HEK293 (cell line): ENCODE measurements around the gene IL1RL2.

Experiments
- ZFP41 ChIP-seq: fragments of 450-650 bp; formaldehyde crosslinking; IDR thresholded peaks from 2 replicates; pipeline ENCODE4 v1.5.1; 2016; ENCODE audit warnings: missing biosample characterization, missing genetic modification characterization, borderline replicate concordance
- ZNF10 ChIP-seq: fragments of 450-650 bp; formaldehyde crosslinking; IDR thresholded peaks from 2 replicates; pipeline ENCODE4 v1.5.1; 2017; ENCODE audit warnings: missing biosample characterization, missing genetic modification characterization
- ZNF280C ChIP-seq: fragments of 450-650 bp; formaldehyde crosslinking; IDR thresholded peaks from 2 replicates; pipeline ENCODE4 v1.5.1; 2016; ENCODE audit warnings: missing biosample characterization, missing genetic modification characterization
- ZNF362 ChIP-seq: fragments of 450-650 bp; formaldehyde crosslinking; IDR thresholded peaks from 2 replicates; pipeline ENCODE4 v1.5.1; 2016; ENCODE audit warnings: missing biosample characterization, missing genetic modification characterization
- ZNF391 ChIP-seq: fragments of 450-650 bp; formaldehyde crosslinking; IDR thresholded peaks from 2 replicates; pipeline ENCODE4 v1.5.1; 2016; ENCODE audit warnings: low read depth, missing biosample characterization, missing genetic modification characterization, borderline replicate concordance
- ZNF548 ChIP-seq: fragments of 450-650 bp; formaldehyde crosslinking; IDR thresholded peaks from 2 replicates; pipeline ENCODE4 v1.5.1; 2016; ENCODE audit warnings: missing biosample characterization, missing genetic modification characterization
- ZNF555 ChIP-seq: fragments of 450-650 bp; formaldehyde crosslinking; conservative IDR thresholded peaks from 2 replicates; pipeline ENCODE4 v1.5.1; 2017; ENCODE audit warnings: missing biosample characterization, mild to moderate bottlenecking, missing genetic modification characterization, inconsistent platforms
- TF ChIP-seq, protein P1 (sequence below): fragments of 450-650 bp; formaldehyde crosslinking; IDR thresholded peaks from 2 replicates; pipeline ENCODE4 v1.5.1; 2016; ENCODE audit warnings: missing biosample characterization, missing genetic modification characterization
- TF ChIP-seq, protein P2 (sequence below): fragments of 450-650 bp; formaldehyde crosslinking; IDR thresholded peaks from 2 replicates; pipeline ENCODE4 v1.5.0; 2017; ENCODE audit warnings: missing biosample characterization, missing genetic modification characterization, borderline replicate concordance

DNA sequence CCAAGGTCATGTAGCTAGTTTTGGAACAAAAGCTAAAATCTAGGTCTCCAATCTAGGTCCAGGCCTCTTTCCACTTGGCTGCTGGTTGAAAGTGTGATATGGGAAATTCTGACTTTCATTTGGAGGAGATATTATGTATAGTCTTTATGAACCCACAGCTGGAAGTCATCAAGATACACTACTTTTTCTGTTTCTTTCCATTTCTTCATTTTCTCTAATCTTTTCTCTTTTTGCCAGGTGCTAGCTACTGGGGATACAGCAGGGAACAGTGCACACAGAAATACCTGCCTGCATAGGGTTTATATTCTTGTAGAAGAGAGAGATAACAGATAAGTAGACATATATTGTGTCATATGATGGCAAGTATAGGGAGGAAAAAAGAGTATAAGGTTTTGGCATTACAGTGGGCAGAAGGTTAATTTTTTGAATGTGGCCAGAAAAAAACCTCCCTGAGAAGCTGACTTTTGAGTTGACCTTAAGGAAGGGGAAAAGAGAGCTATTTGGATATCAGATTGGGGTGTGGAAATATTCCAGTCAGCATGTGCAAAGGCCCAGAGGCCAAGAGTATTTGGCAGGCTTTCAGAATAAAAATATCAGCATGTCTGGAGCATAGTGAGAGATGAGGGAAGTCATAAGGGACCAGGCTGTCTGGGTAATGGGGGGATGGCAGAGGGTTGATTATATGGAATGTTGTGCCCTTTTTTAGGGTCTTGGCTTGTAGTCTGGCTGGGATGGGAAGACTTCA, 28.6 kb upstream of the IL1RL2 start:
- TF ChIP-seq, protein P1, sequence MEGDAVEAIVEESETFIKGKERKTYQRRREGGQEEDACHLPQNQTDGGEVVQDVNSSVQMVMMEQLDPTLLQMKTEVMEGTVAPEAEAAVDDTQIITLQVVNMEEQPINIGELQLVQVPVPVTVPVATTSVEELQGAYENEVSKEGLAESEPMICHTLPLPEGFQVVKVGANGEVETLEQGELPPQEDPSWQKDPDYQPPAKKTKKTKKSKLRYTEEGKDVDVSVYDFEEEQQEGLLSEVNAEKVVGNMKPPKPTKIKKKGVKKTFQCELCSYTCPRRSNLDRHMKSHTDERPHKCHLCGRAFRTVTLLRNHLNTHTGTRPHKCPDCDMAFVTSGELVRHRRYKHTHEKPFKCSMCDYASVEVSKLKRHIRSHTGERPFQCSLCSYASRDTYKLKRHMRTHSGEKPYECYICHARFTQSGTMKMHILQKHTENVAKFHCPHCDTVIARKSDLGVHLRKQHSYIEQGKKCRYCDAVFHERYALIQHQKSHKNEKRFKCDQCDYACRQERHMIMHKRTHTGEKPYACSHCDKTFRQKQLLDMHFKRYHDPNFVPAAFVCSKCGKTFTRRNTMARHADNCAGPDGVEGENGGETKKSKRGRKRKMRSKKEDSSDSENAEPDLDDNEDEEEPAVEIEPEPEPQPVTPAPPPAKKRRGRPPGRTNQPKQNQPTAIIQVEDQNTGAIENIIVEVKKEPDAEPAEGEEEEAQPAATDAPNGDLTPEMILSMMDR (tag by site-specific recombination): no peak
- TF ChIP-seq ZNF280C: no peak
- no peak for TF ChIP-seq ZNF555
- no peak for TF ChIP-seq ZNF391
- TF ChIP-seq ZNF362 (tag by site-specific recombination): no peak
- TF ChIP-seq, protein P2, sequence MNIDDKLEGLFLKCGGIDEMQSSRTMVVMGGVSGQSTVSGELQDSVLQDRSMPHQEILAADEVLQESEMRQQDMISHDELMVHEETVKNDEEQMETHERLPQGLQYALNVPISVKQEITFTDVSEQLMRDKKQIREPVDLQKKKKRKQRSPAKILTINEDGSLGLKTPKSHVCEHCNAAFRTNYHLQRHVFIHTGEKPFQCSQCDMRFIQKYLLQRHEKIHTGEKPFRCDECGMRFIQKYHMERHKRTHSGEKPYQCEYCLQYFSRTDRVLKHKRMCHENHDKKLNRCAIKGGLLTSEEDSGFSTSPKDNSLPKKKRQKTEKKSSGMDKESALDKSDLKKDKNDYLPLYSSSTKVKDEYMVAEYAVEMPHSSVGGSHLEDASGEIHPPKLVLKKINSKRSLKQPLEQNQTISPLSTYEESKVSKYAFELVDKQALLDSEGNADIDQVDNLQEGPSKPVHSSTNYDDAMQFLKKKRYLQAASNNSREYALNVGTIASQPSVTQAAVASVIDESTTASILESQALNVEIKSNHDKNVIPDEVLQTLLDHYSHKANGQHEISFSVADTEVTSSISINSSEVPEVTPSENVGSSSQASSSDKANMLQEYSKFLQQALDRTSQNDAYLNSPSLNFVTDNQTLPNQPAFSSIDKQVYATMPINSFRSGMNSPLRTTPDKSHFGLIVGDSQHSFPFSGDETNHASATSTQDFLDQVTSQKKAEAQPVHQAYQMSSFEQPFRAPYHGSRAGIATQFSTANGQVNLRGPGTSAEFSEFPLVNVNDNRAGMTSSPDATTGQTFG (tag by site-specific recombination): no peak
- TF ChIP-seq ZFP41 (tag by site-specific recombination): no peak
- no peak for TF ChIP-seq ZNF10
- TF ChIP-seq ZNF548 (tag by site-specific recombination): no peak
